Osteocyte (in vitro differentiated cells): ENCODE measurements around the gene CRIP2. TPM values are rescaled to one million over a fixed set of nuclear protein-coding genes. Genes with fewer than 3 reads are reported as not detected.

Source experiments
- DNase-seq: peaks from one replicate; pipeline ENCODE4 v3.0.0; 2021; ENCODE audit warnings: mixed read lengths; ENCODE audit not compliant: unreplicated experiment; ENCODE audit errors: extremely low spot score
- H3K27ac Mint-ChIP-seq: one replicate; pipeline ENCODE4 v1.8.0; 2021; ENCODE audit warnings: mild to moderate bottlenecking, mixed read lengths; ENCODE audit not compliant: unreplicated experiment
- H3K27me3 Mint-ChIP-seq: one replicate; pipeline ENCODE4 v1.8.0; 2021; ENCODE audit warnings: mixed read lengths; ENCODE audit not compliant: unreplicated experiment
- H3K36me3 Mint-ChIP-seq: one replicate; pipeline ENCODE4 v1.8.0; 2021; ENCODE audit warnings: mixed read lengths; ENCODE audit not compliant: unreplicated experiment
- H3K4me1 Mint-ChIP-seq: one replicate; pipeline ENCODE4 v1.8.0; 2021; ENCODE audit warnings: mixed read lengths; ENCODE audit not compliant: unreplicated experiment
- H3K4me3 Mint-ChIP-seq: one replicate; pipeline ENCODE4 v1.8.0; 2021; ENCODE audit warnings: mild to moderate bottlenecking, moderate library complexity, mixed read lengths; ENCODE audit not compliant: unreplicated experiment
- H3K9me3 Mint-ChIP-seq: one replicate; pipeline ENCODE4 v1.8.0; 2021; ENCODE audit warnings: mixed read lengths; ENCODE audit not compliant: unreplicated experiment
- total RNA-seq: library from RNA; stranded (reverse); gene quantifications from 2 replicates; pipeline ENCODE4 v1.2.1, GENCODE V29; 2021
- TF ChIP-seq, protein P1 (sequence below): fragments of 200-600 bp; sonication (generic); IDR thresholded peaks from 2 replicates; pipeline ENCODE4 v1.5.0; 2021; ENCODE audit warnings: antibody characterized with exemption, mild to moderate bottlenecking, moderate library complexity

The CRIP2 gene
- total RNA-seq, 1 donor from 2014 or later, result 191 TPM

- Mint-ChIP-seq H3K9me3 (no peaks in the 10 kb centered on the region), H3K27ac (no peak overlapping the region), H3K4me3 (no peak overlapping the region), H3K27me3 (no peaks in the 10 kb centered on the region), H3K36me3 (peaks cover 5% of the 10 kb centered on the region), H3K4me1 (no peaks in the 10 kb centered on the region)
- no peak for DNase-seq
- TF ChIP-seq, protein P1, sequence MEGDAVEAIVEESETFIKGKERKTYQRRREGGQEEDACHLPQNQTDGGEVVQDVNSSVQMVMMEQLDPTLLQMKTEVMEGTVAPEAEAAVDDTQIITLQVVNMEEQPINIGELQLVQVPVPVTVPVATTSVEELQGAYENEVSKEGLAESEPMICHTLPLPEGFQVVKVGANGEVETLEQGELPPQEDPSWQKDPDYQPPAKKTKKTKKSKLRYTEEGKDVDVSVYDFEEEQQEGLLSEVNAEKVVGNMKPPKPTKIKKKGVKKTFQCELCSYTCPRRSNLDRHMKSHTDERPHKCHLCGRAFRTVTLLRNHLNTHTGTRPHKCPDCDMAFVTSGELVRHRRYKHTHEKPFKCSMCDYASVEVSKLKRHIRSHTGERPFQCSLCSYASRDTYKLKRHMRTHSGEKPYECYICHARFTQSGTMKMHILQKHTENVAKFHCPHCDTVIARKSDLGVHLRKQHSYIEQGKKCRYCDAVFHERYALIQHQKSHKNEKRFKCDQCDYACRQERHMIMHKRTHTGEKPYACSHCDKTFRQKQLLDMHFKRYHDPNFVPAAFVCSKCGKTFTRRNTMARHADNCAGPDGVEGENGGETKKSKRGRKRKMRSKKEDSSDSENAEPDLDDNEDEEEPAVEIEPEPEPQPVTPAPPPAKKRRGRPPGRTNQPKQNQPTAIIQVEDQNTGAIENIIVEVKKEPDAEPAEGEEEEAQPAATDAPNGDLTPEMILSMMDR, result no peak
These were observed 26.7 kb upstream of the CRIP2 start for GRCh38 chr14:105447651-105448640.

GRCh38 chr14:105448706-105449111 is 25.9 kb upstream of the CRIP2 start:
- Mint-ChIP-seq H3K4me3 (no peak overlapping the region), H3K4me1 (no peaks in the 10 kb centered on the region), H3K9me3 (no peaks in the 10 kb centered on the region), H3K27me3 (no peaks in the 10 kb centered on the region), H3K36me3 (peaks cover 7% of the 10 kb centered on the region), H3K27ac (no peak overlapping the region)
- TF ChIP-seq, protein P1, result peak; percentile 79
- no peak for DNase-seq

DNA sequence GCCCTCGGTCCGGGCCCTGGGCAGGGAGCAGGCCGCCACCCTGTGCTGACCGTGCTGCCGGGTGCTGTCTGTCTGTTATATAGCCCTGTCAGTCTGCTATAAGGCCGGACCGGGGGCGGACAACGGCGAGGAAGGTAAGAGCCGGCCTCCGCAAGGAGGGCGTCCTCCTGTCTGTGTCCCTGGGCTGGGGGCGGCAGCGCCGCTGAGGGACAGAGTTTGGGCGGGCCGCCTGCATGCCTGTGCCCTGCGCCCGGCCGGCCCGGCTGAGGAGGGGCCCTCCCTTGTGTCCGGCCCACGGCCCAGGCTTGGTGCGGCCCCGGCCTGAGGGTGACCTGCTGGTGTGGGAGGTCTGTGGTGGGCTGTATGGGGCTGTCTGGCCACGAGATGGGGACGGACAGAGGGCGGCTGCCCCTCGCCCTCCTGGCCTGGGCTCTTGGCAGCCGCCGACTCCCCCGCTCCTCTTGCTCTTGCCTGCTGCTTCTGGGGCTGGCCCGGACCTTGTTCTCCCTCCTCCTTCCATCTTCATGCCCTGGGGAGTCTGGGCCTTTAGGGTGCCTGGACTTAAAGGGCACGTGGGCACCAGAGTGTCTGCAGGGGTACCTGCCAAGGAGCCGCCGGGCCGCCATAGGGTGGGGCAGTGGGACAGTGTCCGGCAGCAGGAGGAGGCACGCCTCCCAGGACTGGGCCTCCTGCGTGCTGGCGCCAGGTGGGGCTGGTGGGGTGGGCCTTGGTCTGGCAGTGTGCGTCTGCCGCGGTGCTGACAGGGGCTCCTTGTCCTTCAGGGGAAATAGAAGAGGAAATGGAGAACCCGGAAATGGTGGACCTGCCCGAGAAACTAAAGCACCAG is 25.1 kb upstream of the CRIP2 start:
- Mint-ChIP-seq H3K4me1 (no peaks in the 10 kb centered on the region), H3K27ac (no peak overlapping the region), H3K27me3 (no peaks in the 10 kb centered on the region), H3K4me3 (no peak overlapping the region), H3K36me3 (peaks cover 8% of the 10 kb centered on the region), H3K9me3 (no peaks in the 10 kb centered on the region)
- TF ChIP-seq, protein P1, result no peak
- no peak for DNase-seq

GRCh38 chr14:105450123-105450505 is 24.5 kb upstream of the CRIP2 start:
- H3K27me3 Mint-ChIP-seq, result no peaks in the 10 kb centered on the region
- H3K4me1 Mint-ChIP-seq, result no peaks in the 10 kb centered on the region
- H3K9me3 Mint-ChIP-seq, result no peaks in the 10 kb centered on the region
- TF ChIP-seq, protein P1, result no peak
- no peak overlapping the region for H3K27ac Mint-ChIP-seq
- H3K4me3 Mint-ChIP-seq, result no peak overlapping the region
- no peak for DNase-seq
- H3K36me3 Mint-ChIP-seq, result peaks cover 11% of the 10 kb centered on the region
